ENCODE data around the gene C19orf53.
"Not testable (repeated sequence)": the region's sequence is repeated elsewhere in the genome, so short reads cannot be mapped to it uniquely, and the experiment has no call there.

The C19orf53 gene

DNA sequence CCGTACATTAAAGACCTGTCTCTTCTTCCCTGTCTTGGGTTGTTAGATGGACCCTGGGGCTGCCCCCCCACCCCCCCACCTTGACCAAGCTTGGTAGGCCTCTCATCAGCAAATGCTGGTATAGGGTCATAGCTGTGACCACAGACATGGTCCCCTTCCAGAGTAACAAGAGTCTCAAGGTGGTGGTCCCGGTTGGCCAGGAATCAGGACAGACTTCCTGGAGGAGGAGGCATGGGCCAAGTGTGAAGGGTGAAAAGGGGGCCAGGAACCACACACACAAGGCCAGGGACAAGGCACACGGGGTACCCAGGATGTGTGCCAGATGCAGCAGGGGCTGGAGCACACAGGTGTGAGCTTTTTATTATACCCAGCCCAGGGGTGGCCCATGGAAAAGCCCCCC lies 11.0 kb upstream of the C19orf53 start:
- DNase-seq (ENCODE audit: low read depth in 2 of 2) = no peak

DNA sequence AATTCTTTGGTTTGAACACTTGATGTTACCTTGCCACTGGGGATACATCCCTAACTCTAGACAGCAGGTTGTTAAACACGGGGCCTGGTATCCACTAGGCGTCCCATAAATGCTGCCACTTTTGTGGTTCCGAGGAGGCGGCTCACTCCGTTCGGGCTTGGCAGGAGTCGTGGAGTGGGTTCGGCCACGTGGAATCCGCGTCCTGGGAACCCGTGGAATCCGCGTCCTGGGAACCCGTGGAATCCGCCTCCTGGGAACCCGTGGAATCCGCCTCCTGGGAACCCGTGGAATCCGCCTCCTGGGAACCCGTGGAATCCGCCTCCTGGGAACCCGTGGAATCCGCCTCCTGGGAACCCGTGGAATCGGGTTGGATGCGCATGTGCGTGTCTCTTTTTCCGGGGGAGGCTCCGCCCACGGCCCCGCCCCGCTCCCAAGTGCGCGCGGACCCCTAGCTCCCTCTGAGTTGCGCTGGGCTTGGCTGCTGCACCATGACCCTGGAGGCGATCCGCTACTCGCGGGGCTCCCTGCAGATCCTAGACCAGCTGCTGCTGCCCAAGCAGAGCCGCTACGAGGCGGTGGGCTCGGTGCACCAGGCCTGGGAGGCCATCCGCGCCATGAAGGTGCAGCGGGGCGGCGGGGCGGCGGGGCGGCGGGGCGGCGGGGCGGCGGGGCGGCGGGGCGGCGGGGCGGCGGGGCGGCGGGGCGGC lies 10.0 kb upstream of the C19orf53 start, which contains the start of gene MRI1:
MRI1 (plus strand) TSS at position 422 of the 707 bp plus-strand sequence; CDS start at position 489, 67 bp downstream.
- DNase-seq (ENCODE audit: low read depth in 2 of 2) = peak in 1 of 2 donors; percentile 63

DNA sequence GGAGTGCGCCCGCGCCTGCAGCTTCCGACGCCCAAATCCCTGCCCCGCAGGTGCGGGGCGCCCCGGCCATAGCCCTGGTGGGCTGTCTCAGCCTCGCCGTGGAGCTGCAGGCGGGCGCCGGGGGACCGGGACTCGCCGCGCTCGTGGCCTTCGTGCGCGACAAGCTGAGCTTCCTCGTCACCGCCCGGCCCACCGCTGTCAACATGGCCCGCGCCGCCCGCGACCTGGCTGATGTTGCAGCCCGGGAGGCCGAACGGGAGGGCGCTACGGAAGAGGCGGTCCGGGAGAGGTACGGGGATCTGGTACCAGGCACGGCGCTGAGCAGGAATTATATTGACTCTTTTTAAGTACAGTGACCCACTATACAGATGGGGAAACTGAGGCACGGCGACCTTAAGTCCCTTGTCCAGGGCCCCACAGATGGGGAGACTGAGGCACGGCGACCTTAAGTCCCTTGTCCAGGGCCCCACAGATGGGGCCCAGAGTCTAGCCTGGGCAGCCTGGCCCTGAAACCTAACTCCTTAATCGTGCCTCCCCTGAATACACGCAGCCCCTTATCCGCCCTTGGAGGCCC lies 9.3 kb upstream of the C19orf53 start:
- DNase-seq (ENCODE audit: low read depth in 2 of 2) = peak in 1 of 2 donors; percentile 25

DNA sequence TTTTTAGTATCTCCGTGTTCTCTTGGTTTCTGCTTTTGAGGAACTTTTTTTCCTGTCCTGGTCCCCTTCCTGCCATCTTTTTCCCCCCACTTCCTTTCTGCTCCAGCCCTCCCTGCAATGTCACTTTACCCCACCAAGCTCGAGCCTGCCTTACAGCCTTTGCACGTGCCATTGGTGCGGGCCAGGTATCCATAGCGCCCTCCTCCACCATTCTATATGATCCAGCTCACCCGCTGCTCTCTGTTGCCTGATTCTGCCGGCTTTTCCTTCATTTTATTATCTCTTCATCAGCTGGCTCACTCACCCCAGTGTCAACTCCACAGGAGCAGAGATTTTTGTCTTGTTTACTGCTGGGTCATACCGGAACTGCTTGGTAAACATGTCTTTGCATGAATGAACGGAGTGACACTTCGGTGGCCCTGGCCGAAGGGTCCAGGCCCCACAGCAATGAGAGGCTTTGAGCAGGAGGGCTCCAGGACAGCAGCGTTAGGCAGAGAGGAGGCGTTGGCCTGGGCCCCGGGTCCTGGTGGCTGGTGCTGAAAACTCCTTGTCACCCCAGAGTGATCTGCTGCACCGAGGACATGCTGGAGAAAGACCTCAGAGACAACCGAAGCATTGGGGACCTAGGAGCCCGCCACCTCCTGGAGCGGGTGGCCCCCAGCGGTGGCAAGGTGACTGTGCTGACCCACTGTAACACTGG lies 8.7 kb upstream of the C19orf53 start:
- DNase-seq (ENCODE audit: low read depth in 2 of 2) = no peak

DNA sequence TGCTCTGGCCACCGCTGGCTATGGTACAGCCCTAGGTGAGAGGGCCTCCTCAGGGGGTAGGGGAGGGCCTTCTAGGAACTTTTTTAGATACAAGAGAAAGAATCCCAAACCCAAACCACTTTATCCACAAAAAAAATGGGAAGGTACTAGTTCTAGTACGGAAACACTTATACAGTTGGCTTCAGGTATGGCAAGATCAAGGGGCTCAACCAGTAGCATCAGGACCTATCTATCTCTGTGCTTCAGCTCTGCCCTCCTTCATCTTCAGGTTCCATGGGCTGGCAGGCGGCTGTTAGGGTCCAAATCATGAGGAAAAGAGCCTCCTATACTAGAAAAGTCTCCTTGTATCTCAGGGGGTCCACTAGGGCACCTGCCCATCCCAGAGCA lies 8.2 kb upstream of the C19orf53 start:
- DNase-seq (ENCODE audit: low read depth in 2 of 2) = no peak

DNA sequence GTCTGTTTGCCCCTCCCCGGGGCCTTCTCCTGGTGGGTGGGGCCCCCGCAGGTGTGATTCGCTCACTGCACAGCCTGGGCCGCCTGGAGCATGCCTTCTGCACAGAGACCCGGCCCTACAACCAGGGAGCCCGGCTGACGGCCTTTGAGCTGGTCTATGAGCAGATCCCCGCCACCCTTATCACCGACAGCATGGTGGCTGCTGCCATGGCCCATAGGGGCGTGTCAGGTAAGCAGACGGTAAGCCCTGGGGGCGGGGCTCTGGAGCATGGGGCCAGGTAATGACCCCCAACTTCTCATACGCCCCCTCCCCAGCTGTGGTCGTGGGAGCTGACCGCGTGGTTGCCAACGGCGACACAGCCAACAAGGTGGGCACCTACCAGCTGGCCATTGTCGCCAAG lies 5.7 kb upstream of the C19orf53 start:
- DNase-seq (ENCODE audit: low read depth in 2 of 2) = no peak

DNA sequence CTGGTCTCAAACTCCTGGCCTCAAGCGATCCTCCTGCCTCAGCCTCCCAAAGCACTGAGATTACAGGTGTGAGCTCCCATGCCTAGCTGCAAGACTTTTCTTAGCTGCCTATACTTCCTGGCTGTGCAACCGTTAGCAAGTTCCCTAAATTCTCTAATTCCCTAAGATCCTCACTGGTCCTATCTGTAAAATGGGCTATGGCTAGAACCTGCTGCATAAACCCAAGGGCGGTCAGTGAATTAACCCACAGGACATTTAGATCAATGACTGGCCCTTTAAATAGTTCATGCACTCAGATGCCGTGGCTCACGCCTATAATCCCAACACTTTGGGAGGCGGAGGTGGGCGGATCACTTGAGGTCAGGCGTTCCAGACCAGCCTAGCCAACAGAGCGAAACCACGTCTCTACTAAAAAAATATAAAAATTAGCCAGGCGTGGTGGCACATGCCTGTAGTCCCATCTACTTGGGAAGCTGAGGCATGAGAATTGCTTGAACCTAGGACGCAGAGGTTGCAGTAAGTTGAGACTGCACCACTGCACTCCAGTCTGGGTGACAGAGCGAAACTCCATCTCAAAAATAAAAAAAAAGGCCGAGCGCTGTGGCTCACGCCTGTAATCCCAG lies 4.1 kb upstream of the C19orf53 start:
- no peak for DNase-seq (ENCODE audit: low read depth in 2 of 2)

DNA sequence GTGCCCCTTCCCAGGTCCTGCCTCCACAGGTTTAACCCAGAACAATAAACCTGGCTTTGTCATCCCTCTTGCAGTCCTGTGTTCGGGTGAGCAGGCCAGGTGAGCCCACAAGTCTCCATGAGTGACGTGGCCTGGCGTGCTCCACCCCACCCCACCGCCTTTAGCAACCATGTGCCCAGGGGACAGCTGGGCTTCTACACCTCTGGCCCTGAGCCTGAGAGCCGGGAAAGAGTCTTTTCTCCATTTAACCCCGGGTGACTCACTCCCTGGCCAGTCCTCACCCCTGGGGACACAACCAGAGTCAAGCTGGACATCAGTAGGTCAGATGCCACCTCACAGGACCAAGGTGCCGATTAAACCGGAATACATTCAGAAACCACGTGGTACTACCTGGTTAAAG lies 4.1 kb downstream of the C19orf53 start:
- no peak for DNase-seq (ENCODE audit: low read depth in 2 of 2)

DNA sequence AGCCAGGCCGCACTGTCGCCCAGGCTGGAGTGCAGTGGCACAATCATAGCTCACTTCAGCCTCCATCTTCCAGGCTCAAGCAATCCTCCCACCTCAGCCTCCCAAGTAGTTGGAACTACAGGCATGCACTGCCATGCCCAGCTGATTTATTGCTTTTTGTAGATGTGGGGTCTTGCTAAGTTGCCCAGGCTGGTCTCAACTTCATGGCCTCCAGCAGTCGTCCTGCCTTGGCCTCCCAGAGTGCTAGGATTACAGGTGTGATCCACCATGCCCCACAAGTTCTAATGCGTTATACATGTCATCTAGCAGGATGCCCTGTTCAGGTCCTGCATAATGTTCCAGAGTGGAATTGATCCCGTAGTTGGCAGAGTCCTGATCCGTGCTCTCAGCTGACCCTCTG lies 4.6 kb downstream of the C19orf53 start:
- no peak for DNase-seq (ENCODE audit: low read depth in 2 of 2)

DNA sequence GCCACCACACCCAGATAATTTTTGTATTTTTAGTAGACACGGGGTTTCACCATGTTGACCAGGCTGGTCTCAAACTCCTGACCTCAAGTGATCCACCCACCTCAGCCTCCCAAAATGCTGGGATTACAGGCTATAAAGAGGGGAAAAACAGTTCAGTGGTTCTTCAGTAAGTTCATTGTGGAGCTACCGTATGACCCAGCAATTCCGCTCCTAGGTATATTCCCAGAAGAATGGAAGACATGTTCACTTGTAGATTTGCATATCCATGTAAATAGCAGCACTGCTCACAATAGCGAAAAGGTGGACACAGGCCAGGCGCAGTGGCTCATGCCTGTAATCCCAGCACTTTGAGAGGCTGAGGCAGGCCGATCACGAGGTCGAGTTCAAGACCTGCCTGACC lies 5.5 kb downstream of the C19orf53 start:
- DNase-seq (ENCODE audit: low read depth in 2 of 2) = not testable (repeated sequence)

DNA sequence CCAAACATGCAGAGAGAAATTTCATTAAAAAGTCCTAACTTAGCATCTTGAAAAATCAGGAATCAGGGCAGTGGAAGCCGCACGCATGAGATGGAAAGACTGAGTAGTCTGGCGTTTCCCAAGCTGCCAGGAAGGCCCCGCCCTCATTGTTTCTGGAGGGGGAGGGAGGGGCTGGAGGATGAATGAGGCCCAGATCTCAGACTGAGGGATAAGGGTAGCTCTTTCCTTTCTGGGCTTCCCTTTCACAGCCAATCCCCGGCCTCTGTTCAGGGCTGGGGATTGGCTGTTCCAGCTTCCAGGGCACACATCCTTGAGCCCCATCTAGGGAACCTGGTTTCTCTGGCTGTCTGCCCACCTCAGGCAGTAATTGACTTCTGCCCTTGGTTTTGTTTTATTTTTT lies 7.3 kb downstream of the C19orf53 start:
- no peak for DNase-seq (ENCODE audit: low read depth in 2 of 2)

DNA sequence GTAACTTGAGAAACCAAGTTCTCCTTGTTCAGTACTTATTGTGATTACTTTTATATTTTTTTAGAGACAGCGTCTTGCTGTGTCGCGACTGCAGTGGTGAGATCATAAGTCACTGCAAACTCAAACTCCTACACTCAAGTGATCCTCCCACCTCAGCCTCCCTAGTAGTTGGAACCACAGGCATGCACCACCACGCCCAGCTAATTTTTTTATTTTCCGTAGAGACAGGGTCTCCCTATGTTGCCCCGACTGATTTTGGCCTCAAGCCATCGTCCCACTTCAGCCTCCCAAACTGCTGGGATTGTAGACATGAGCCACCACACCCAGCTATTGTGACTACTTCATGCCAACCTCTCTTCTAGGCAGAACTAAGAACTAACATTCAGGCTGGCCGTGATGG lies 8.3 kb downstream of the C19orf53 start:
- no peak for DNase-seq (ENCODE audit: low read depth in 2 of 2)

DNA sequence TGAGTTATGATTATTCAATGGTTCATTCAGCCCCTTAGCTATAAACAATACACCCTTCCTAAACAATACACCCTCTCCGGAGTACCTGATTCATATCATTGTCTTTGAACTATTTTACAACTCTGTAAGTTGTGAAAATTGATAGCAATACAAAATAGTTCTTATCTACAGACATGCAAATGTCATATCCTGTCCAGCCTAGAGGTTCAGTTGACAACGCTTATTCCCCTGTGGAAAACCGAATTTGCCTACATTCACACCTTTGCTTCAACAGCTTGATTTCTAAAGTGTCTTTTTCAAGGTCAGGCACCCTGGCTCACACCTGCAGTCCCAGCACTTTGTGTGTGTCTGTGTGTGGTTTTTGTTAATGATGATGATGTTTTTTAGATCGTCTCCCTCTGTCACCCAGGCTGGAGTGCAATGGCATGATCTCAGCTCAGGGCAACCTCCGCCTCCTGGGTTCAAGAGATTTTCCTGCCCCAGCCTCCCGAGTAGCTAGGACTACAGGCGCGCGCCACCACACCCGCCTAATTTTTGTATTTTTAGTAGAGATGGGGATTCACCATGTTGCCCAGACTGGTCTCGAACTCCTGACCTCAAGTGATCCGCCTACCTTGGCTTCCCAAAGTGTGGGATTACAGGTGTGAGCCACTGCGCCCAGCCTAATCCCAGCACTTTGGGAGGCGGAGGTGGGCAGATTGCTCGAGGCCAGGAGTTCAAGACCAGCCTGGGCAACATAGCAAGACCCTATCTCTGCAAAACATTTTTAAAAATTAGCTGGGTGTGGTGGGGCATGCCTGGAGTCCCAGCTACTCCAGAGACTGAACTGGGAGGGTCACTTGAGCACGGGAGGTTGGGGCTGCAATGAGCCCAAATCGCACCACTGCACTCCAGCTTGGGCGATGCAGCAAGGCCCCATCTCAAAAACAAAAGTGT lies 9.6 kb downstream of the C19orf53 start:
- DNase-seq (ENCODE audit: low read depth in 2 of 2) = no peak

DNA sequence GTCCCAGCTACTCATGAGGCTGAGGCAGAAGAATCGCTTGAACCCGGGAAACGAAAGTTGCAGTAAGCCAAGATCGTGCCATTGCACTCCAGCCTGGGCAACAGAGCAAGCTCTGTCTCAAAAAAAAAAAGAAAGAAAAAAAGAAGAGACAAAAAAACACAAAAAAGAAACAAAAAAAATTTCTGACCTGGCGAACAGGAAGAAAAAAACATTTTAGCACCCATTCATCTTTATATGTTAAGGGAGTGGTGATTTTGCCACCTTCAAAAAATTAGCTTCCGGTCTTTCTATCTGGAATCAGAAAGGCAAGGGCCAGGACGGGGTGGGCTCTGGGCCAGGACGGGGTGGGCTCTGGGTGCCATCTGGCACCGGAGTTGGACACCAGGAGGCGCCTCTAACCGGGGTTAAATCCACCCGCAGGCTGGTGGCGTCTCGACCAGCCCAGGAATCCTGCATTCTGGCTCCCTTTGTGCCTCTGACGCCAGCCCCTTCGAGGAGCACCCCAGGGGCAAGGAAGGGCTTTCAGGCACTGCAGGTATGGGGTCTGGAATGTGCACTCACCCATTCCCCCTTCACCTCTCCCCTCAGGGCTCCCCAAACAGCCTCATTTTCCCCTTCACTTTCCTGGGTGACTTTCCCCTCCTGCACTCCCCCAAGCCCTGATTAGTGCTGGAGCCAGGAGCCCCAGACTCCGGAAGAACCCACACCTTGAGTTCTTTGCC lies 10.6 kb downstream of the C19orf53 start:
- peak; percentile 42 to 69 for DNase-seq (ENCODE audit: low read depth in 2 of 2)

DNA sequence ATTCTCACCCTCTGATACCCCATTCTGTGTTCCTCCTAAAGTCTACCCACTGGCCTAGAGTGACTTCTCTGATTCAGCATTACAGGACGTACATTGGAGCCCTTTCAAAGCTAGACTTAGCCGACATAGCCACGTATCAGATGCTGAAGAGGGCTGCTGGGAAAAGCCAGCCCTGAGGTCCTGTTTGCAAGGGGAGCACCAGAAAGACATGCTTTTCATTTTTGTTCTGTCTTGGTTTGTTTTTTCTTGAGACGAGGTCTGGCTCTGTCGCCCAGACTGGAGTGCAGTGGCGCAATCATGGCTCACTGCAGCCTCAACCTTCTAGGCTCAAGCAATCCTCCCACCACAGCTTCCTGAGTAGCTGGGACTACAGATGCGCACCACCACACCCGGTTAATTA lies 14.7 kb downstream of the C19orf53 start:
- DNase-seq (ENCODE audit: low read depth in 2 of 2) = no peak

DNA sequence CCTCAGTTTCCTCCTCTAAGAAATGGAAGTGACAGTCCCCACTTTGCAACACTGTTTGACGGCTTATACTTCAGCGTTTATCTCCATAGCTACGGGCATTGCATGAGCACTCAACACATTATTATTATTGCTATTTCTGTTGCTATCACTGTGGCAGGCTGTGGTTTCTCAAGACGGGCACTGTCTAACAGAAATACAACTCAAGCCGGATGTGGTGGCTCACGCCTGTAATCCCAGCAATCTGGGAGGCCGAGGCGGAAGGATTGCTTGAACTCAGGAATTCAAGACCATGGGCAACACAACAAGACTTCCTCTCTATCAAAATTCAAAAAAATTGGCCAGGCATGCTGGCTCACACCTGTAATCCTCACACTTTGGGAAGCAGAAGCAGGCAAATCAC lies 16.1 kb downstream of the C19orf53 start:
- DNase-seq (ENCODE audit: low read depth in 2 of 2) = no peak

DNA sequence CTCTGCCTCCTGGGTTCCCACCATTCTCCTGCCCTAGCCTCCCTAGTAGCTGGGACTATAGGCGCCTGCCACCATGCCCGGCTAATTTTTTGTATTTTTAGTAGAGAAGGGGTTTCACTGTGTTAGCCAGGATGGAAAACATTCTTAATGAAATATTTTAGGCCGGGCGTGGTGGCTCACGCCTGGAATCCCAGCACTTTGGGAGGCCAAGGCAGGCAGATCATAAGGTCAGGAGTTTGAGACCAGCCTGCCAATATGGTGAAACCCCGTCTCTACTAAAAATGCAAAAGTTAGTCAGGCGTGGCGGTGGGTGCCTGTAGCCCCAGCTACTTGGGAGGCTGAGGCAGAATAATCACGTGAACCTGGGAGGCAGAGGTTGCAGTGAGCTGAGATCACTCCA lies 19.1 kb downstream of the C19orf53 start:
- not testable (repeated sequence) for DNase-seq (ENCODE audit: low read depth in 2 of 2)

DNA sequence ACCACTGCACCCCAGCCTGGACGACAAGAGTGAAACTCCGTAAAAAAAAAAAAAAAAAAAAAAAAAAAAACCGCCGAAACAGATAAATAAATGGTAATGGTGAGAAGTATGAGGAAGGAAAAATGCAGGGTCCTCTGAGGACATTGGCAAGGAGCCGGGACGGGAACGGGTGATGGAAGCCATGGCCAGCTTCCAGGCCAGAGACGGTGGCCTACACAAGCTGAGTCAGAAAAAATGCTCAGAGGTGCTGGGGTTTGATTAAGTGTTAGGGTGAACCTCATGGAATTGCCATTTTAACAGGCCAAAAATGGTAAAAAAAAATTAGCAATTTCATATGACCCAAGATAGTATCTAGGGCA lies 20.1 kb downstream of the C19orf53 start:
- no peak for DNase-seq (ENCODE audit: low read depth in 2 of 2)

DNA sequence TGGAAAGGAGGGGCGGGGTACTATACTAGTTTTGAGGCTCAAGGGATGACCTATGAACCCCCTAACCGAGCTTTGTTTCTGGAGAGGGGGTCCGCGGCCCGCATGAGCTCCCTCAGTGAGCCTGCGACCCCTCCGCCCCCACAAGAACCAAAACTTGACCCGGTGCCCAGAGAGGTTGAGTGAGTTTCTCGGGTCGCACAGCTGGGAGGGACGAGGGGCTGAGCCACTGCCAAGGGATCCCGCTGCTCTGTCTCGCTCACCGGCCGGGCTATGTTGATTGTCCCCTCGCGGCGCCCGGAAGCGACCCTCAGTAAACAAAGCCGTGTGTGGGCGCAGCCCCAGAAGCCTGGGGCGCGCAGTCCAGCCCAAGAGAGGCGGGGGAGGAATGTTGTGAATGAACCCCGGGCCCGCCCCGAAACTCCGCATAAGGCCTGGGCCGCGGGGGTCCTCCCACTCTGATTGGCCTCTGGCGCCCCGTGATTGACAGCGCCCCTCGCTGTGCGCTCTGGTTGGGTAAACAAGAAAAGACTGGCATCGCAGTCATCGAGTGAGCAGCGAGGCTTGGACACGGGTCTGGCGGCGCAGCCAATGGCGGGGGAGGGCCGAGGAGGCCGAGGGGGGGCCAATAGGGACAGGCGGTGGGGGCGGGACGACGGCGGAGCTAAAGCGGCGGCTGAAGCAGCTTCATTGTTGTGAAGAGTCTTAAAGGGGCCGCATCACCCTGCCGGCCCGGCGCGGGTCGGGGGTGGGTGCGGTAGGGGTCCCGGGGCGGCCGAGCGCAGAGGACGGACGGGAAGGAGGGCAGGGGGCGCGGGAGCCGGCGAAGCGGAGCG lies 20.7 kb downstream of the C19orf53 start, which contains the start of gene ZSWIM4:
ZSWIM4 (plus strand) TSS at position 687 of the 833 bp plus-strand sequence. CDS start 206 bp downstream, outside the sequence.
- peak; percentile 95 to 96 for DNase-seq (ENCODE audit: low read depth in 2 of 2)

Measured in stimulated activated CD4-positive, alpha-beta T cell treated with anti-CD3 and anti-CD28 coated beads, Interleukin-15, amount 100 ng/mL, for 48 hours (primary cell).